GM19351 (cell line): ENCODE measurements around the gene ARRB1.
"Not testable (repeated sequence)": the region's sequence is repeated elsewhere in the genome, so short reads cannot be mapped to it uniquely, and the experiment has no call there.

ENCODE experiments used
- ATAC-seq: cut with Tn5 transposase; IDR thresholded peaks from one replicate; pipeline ENCODE4 v1.9.1; 2021; ENCODE audit warnings: mild to moderate bottlenecking, moderate library complexity; ENCODE audit not compliant: unreplicated experiment

The ARRB1 gene

GRCh38 chr11:75371949-75372876 lies 20.8 kb upstream of the ARRB1 start:
- ATAC-seq: no peak

DNA sequence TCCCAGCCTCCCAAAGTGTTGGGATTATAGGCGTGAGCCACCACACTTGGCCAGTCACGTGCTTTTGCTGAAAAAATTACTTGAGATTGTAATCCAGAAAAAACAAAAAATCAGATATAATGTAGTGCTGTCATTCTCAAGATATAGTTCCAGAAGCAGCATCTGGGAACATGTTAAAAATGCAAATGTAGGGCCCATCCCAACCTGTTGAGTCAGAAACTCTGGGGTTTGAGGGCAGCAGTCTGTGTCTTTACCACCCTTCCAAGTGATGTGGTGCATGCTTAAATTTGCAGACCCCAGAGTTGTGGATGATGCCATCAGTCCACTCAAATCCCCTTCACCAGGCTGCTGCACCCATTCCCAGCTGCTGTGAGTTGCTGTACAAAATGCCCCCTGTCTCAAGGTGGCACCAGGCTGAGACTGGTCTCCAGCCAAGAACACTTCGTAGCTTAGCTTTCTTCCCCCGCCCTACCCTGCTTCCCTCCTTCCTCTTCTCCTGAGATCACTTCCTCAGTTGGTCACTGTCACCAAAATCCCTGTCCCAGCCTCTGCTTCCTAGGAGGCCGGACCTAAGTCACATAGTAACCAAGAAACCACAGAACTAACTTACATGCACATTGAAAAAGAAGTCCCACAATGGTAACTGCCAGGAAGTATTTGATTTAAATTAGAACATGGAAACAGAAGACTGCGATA lies 18.2 kb upstream of the ARRB1 start:
- ATAC-seq: no peak

GRCh38 chr11:75366826-75367225 lies 15.4 kb upstream of the ARRB1 start:
- not testable (repeated sequence) for ATAC-seq

GRCh38 chr11:75365711-75366181 lies 14.3 kb upstream of the ARRB1 start:
- ATAC-seq: no peak

GRCh38 chr11:75362285-75362684 lies 10.8 kb upstream of the ARRB1 start:
- ATAC-seq: not testable (repeated sequence)

GRCh38 chr11:75356613-75357012 lies 5.2 kb upstream of the ARRB1 start:
- no peak for ATAC-seq

DNA sequence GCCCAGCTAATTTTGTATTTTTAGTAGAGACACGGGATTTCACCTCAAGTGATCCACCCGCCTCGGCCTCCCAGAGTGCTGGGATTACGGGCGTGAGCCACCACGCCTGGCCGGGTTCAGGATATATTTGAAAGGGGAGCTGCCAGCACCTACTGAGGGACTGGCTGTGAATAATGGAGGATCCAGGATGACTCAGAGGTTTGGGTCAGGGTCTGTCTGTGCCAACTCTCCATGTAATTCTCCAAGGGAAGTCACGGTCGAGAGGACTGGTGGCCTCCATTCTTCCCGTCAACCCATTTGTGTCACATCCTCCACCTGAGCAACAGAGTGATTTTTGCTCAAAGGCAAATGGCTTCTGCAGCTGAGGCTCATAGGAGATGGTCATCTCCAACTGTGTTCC lies 3.6 kb upstream of the ARRB1 start:
- no peak for ATAC-seq

DNA sequence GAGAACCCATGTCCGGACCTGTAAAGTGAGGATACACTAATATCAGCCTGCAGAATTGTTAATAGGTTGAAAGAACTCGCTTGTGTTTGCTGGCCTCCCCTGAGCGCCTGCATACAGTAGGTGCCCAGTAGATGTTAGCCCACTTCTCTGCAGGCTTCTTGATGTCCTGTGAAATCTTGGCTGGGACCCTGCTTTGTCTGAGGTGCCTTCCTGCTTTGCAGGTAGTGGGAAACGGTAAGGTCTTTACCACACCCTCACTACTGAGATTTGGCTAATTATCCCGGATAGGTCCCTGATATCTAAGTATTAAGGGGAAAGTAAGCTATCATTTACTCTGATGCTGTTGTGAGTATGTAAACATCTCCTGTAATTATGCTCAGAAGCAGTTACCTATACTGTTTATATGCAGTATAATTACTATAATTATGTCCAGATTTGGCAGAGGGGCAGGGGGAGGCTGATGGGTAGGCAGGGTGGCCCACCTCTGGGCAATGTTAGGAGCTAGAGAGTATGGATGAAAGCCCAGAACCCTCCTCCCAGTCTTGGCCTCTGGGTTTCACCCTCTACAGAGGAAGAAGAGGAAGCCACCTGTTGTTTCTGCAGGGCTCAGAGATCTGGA lies 1.2 kb upstream of the ARRB1 start:
- no peak for ATAC-seq

DNA sequence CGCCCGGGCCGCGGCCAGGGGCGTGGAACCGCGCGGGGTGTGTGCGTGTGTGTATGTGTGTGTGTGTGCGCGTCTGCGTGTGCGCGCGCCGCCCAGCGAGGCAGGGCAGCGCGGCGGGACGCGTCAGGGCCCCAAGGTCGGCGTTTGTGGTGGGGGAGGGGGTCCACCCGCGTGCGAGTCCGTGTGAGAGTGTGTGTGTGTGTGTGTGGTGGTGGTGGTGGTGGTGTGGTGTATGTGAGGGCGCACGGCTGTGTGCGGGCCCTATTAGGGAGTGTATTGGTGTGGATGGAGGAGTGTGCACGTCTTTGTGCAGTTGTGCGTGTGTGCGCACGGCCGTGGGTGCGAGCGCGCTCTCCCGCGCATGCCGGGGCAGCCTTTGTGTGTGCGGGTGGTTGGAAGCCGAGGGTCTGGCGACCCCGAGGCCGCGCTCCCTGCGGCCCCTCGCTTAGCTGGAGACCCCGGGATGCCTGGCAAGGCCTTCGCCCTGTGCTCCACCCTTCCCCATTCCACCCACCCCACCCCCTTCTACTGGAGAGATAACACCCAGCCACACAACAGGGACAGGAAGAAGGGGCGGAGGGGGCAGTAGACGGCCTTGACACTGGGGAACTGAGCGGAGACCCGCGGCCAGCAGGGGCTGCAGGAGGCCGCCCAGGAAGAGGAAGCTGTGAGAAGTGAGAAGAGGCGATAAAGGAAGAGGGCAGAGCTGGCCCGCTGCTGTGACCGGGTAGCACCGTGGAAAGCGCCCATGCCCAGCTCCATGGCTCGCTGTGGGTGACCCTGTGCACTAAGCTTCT lies 528 bp upstream of the ARRB1 start:
- no peak for ATAC-seq

GRCh38 chr11:75350743-75351540 lies 519 bp downstream of the ARRB1 start:
- no peak for ATAC-seq

- ATAC-seq: no peak
Observed at GRCh38 chr11:75350122-75350742, 1.2 kb downstream of the ARRB1 start.

GRCh38 chr11:75349521-75350116 lies 1.8 kb downstream of the ARRB1 start:
- no peak for ATAC-seq

- no peak for ATAC-seq
Observed at GRCh38 chr11:75347781-75348566, 3.5 kb downstream of the ARRB1 start.

- no peak for ATAC-seq
Observed at GRCh38 chr11:75346912-75347647, 4.4 kb downstream of the ARRB1 start.

DNA sequence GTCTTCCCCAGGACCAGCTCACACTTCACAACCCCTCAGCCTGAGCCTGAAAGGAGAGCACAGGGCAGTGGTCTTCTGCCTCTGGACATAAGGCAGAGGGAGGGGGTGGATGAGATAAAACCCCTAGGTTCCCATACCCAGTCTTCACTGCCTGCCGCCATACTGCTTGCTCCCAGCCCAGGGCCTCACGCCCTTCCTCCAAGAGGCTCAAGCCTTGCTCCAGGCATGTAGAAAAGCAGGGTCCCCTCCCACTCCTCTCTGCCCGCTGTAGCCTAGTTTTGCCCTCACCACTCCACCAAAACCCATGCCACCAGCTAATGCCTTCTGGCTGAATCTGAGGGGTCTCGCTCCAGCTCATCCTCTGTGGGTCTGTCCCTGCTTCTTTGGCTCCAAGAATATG lies 5.2 kb downstream of the ARRB1 start:
- ATAC-seq: no peak

- ATAC-seq: no peak
Observed at GRCh38 chr11:75345455-75346160, 5.9 kb downstream of the ARRB1 start.
